Adrenal gland (tissue), 12 donors: ENCODE measurements around the gene PWWP2B. TPM values are rescaled to one million over a fixed set of nuclear protein-coding genes. Genes with fewer than 3 reads are reported as not detected.
"Not testable (repeated sequence)": the region's sequence is repeated elsewhere in the genome, so short reads cannot be mapped to it uniquely, and the experiment has no call there.

Source experiments
- DNase-seq, 7 donors: peaks; one replicate each; pipeline ENCODE4 v3.0.0-alpha.2; 2019 to 2020
- H3K27ac ChIP-seq, 5 donors: fragments of 200-600 bp; sonication (generic) in 4 of 5; 1 replicate in 3 of 5; 2 replicates in 2 of 5; pipeline versions ENCODE4 v1.5.1 to v1.8.0; 2016 to 2020; ENCODE audit warnings: mild to moderate bottlenecking in 1 of 5
- H3K27me3 ChIP-seq: fragments of 200-600 bp; 2 replicates; pipeline ENCODE4 v1.8.0; 2021
- H3K36me3 ChIP-seq, 2 donors: fragments of 200-600 bp; replicated peaks in 1 of 2; 1 replicate in 1 of 2; 2 replicates in 1 of 2; pipeline versions ENCODE4 v1.5.1 to v1.8.0; 2018 to 2022
- H3K4me1 ChIP-seq, 2 donors: fragments of 200-600 bp; replicated peaks in 1 of 2; 1 replicate in 1 of 2; 2 replicates in 1 of 2; pipeline versions ENCODE4 v1.5.1 to v1.8.0; 2018 to 2021
- H3K4me3 ChIP-seq, 4 donors: fragments of 200-600 bp; sonication (generic) in 3 of 4; one replicate each; pipeline ENCODE4 v1.5.1; 2016 to 2018
- H3K9me3 ChIP-seq, 3 donors: fragments of 200-600 bp; sonication (generic) in 1 of 3; replicated peaks in 1 of 3; 1 replicate in 2 of 3; 2 replicates in 1 of 3; pipeline versions ENCODE4 v1.5.1 to v1.8.0; 2016 to 2021
- CTCF ChIP-seq, 6 experiments: fragments of 450-650 bp in 4 of 6; fragments of 200-600 bp in 2 of 6; sonication (generic) in 1 of 6; IDR thresholded peaks; 1 replicate in 5 of 6; 2 replicates in 1 of 6; pipeline versions ENCODE4 v1.5.1 to v1.8.0; 2016 to 2021; ENCODE audit warnings: antibody characterized with exemption in 6 of 6, mild to moderate bottlenecking in 2 of 6, moderate library complexity in 1 of 6
- POLR2A ChIP-seq, 2 donors: fragments of 450-650 bp; IDR thresholded peaks; one replicate each; pipeline ENCODE4 v1.6.1; 2017; ENCODE audit warnings: antibody characterized with exemption in 2 of 2, mild to moderate bottlenecking in 2 of 2, moderate library complexity in 1 of 2
- WGBS, 4 donors: extraction: QIAGEN DNeasy Blood & Tissue Kit in 2 of 4; methylation state at CpG; one replicate each; pipeline versions ENCODE4 v1.1.5 to v1.1.7; 2013 to 2017; 5-methylcytosine and 5-hydroxymethylcytosine counted together
- intact Hi-C, 2 donors: fragments of 100-400 bp; cut with DNase I; formaldehyde crosslinking; loops; one replicate each; pipeline versions ENCODE4 v1.14.1 to v1.15.0; 2022 to 2023
- polyA plus RNA-seq, 3 donors: library from polyadenylated mRNA; stranded (reverse); fragments of 200-250 nt in 2 of 3; fragments of 350-450 nt in 1 of 3; fragmentation: Illumina TruSeq in 1 of 3; extraction: RNeasy Lipid Tissue Mini Kit (QIAGEN cat#74804) in 1 of 3; gene quantifications; one replicate each; pipeline ENCODE4 v1.2.3, GENCODE V29; 2013 to 2014
- total RNA-seq, 9 donors: library from RNA; depleted of rRNA in 4 of 9; stranded (reverse); fragments of >200 nt in 4 of 9; fragments of 120-200 nt in 1 of 9; fragmentation: NEBNext Ultra II Directional in 1 of 9; extraction: Animal tissue kit (Norgen Biotek cat#: 25700) in 1 of 9; gene quantifications; one replicate each; pipeline versions ENCODE4 v1.1.0 to v1.2.4, GENCODE V29; 2013 to 2023
- donor health status: healthy with polysubstance abuse.
- donor health status: Bipolar disorder and iron deficiency.
- donor health status: DM: yes; HTN: yes; CAD: no.
- donor health status: DM: no; HTN: no; CAD: no.
- donor health status: DM: no; HTN: no; CAD: no.
- donor health status: DM: yes; HTN: yes; CAD: no.

Gene PWWP2B
- total and polyA plus RNA-seq, 12 donors = 3.4 to 75.3 (median 40.7) TPM

- not testable (repeated sequence) for H3K9me3 ChIP-seq, H3K4me3 ChIP-seq, H3K27ac ChIP-seq, H3K27me3 ChIP-seq, H3K4me1 ChIP-seq, H3K36me3 ChIP-seq
- intact Hi-C loops = loop anchor here (5.0 kb wide), 2 partner anchors 50 to 130 kb away; no protein-coding TSS in a partner anchor
- TF ChIP-seq CTCF (IDR thresholded peaks at IDR 0.05) = peak; percentile 82 to 92 (median 86)
- WGBS, 4 donors = 44 to 56% (median 53%) methylated on average over 22 to 34 of the region's 44 CpGs
- peak; percentile 67 to 89 (median 79) for DNase-seq
These were observed 44.3 kb upstream of the PWWP2B start for GRCh38 chr10:132352462-132353308.

- intact Hi-C loops = loop anchor here (5.0 kb wide), 2 partner anchors 51 to 131 kb away; no protein-coding TSS in a partner anchor
- 88 to 91% (median 89%) methylated on average over 9 to 20 of the region's 20 CpGs for WGBS, 4 donors
- Histone ChIP-seq H3K9me3 (no peaks in the 10 kb centered on the region), H3K36me3 (peaks cover 0 to 3% of the 10 kb centered on the region in 2 donors), H3K27me3 (no peaks in the 10 kb centered on the region), H3K4me3 (no peak overlapping the region), H3K27ac (no peak overlapping the region), H3K4me1 (no peaks in the 10 kb centered on the region)
- TF ChIP-seq CTCF (IDR thresholded peaks at IDR 0.05) (no peak), POLR2A (IDR thresholded peaks at IDR 0.05) (no peak)
- peak in 1 of 7 donors; percentile 7 for DNase-seq
These were observed 43.3 kb upstream of the PWWP2B start for GRCh38 chr10:132353456-132354355.

GRCh38 chr10:132354356-132355094 is 42.5 kb upstream of the PWWP2B start:
- TF ChIP-seq POLR2A (IDR thresholded peaks at IDR 0.05) (no peak), CTCF (IDR thresholded peaks at IDR 0.05) (no peak)
- no peak overlapping the region for H3K4me3 ChIP-seq
- no peaks in the 10 kb centered on the region for H3K4me1 ChIP-seq
- H3K36me3 ChIP-seq = no peaks in the 10 kb centered on the region
- intact Hi-C loops = loop anchor here (5.0 kb wide), 2 partner anchors 52 to 132 kb away; no protein-coding TSS in a partner anchor
- H3K27me3 ChIP-seq = no peaks in the 10 kb centered on the region
- peak in 1 of 7 donors; percentile 8 for DNase-seq
- no peak overlapping the region for H3K27ac ChIP-seq
- H3K9me3 ChIP-seq = no peaks in the 10 kb centered on the region
- WGBS, 4 donors = 87 to 94% (median 91%) methylated on average over 27 to 32 of the region's 32 CpGs
